ENCODE measurements around the gene HDAC9.

Gene HDAC9

GRCh38 chr7:18517646-18518045, 22.1 kb downstream of the HDAC9 start:
- TF ChIP-seq FOXP2 (optimal IDR thresholded peaks at IDR 0.05; ENCODE audit: borderline replicate concordance, extremely low read depth, extremely low read length, insufficient read depth), result no peak
- TF ChIP-seq, protein P1, sequence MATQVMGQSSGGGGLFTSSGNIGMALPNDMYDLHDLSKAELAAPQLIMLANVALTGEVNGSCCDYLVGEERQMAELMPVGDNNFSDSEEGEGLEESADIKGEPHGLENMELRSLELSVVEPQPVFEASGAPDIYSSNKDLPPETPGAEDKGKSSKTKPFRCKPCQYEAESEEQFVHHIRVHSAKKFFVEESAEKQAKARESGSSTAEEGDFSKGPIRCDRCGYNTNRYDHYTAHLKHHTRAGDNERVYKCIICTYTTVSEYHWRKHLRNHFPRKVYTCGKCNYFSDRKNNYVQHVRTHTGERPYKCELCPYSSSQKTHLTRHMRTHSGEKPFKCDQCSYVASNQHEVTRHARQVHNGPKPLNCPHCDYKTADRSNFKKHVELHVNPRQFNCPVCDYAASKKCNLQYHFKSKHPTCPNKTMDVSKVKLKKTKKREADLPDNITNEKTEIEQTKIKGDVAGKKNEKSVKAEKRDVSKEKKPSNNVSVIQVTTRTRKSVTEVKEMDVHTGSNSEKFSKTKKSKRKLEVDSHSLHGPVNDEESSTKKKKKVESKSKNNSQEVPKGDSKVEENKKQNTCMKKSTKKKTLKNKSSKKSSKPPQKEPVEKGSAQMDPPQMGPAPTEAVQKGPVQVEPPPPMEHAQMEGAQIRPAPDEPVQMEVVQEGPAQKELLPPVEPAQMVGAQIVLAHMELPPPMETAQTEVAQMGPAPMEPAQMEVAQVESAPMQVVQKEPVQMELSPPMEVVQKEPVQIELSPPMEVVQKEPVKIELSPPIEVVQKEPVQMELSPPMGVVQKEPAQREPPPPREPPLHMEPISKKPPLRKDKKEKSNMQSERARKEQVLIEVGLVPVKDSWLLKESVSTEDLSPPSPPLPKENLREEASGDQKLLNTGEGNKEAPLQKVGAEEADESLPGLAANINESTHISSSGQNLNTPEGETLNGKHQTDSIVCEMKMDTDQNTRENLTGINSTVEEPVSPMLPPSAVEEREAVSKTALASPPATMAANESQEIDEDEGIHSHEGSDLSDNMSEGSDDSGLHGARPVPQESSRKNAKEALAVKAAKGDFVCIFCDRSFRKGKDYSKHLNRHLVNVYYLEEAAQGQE (IDR thresholded peaks at IDR 0.05; ENCODE audit: insufficient read depth in 1 of 2, low read depth in 2 of 2, low read length in 2 of 2), result no peak
- TF ChIP-seq SIN3A (IDR thresholded peaks at IDR 0.05; ENCODE audit: borderline replicate concordance, insufficient read depth, low read length), result no peak
- no peak for TF ChIP-seq TAF1 (IDR thresholded peaks at IDR 0.05; ENCODE audit: borderline replicate concordance, insufficient read depth, low read length)
- no peak for TF ChIP-seq POLR2AphosphoS5 (IDR thresholded peaks at IDR 0.05; ENCODE audit: low read depth, low read length)

- TF ChIP-seq FOXP2 (optimal IDR thresholded peaks at IDR 0.05; ENCODE audit: borderline replicate concordance, extremely low read depth, extremely low read length, insufficient read depth), result no peak
- TF ChIP-seq, protein P1 (IDR thresholded peaks at IDR 0.05; ENCODE audit: insufficient read depth in 1 of 2, low read depth in 2 of 2, low read length in 2 of 2), result no peak
- no peak for TF ChIP-seq SIN3A (IDR thresholded peaks at IDR 0.05; ENCODE audit: borderline replicate concordance, insufficient read depth, low read length)
- TF ChIP-seq POLR2AphosphoS5 (IDR thresholded peaks at IDR 0.05; ENCODE audit: low read depth, low read length), result no peak
- TF ChIP-seq TAF1 (IDR thresholded peaks at IDR 0.05; ENCODE audit: borderline replicate concordance, insufficient read depth, low read length), result no peak
These were observed 23.0 kb downstream of the HDAC9 start for GRCh38 chr7:18518555-18518954.

GRCh38 chr7:18520450-18521235, 25.1 kb downstream of the HDAC9 start:
- no peak for TF ChIP-seq FOXP2 (optimal IDR thresholded peaks at IDR 0.05; ENCODE audit: borderline replicate concordance, extremely low read depth, extremely low read length, insufficient read depth)
- TF ChIP-seq POLR2AphosphoS5 (IDR thresholded peaks at IDR 0.05; ENCODE audit: low read depth, low read length), result no peak
- TF ChIP-seq, protein P1 (IDR thresholded peaks at IDR 0.05; ENCODE audit: insufficient read depth in 1 of 2, low read depth in 2 of 2, low read length in 2 of 2), result no peak
- no peak for TF ChIP-seq TAF1 (IDR thresholded peaks at IDR 0.05; ENCODE audit: borderline replicate concordance, insufficient read depth, low read length)
- TF ChIP-seq SIN3A (IDR thresholded peaks at IDR 0.05; ENCODE audit: borderline replicate concordance, insufficient read depth, low read length), result no peak

- TF ChIP-seq, protein P1 (IDR thresholded peaks at IDR 0.05; ENCODE audit: insufficient read depth in 1 of 2, low read depth in 2 of 2, low read length in 2 of 2), result no peak
- TF ChIP-seq POLR2AphosphoS5 (IDR thresholded peaks at IDR 0.05; ENCODE audit: low read depth, low read length) (no peak), TAF1 (IDR thresholded peaks at IDR 0.05; ENCODE audit: borderline replicate concordance, insufficient read depth, low read length) (no peak), FOXP2 (optimal IDR thresholded peaks at IDR 0.05; ENCODE audit: borderline replicate concordance, extremely low read depth, extremely low read length, insufficient read depth) (no peak), SIN3A (IDR thresholded peaks at IDR 0.05; ENCODE audit: borderline replicate concordance, insufficient read depth, low read length) (no peak)
These were observed 25.7 kb downstream of the HDAC9 start for GRCh38 chr7:18521236-18521589.

Data from PFSK-1 (cell line).